Measurements from ENCODE around the gene EML5.

GRCh38 chr14:88617479-88617878 is 175.3 kb downstream of the EML5 start:
- no peak for TF ChIP-seq POLR2A (IDR thresholded peaks at IDR 0.05)
- TF ChIP-seq, protein P1, sequence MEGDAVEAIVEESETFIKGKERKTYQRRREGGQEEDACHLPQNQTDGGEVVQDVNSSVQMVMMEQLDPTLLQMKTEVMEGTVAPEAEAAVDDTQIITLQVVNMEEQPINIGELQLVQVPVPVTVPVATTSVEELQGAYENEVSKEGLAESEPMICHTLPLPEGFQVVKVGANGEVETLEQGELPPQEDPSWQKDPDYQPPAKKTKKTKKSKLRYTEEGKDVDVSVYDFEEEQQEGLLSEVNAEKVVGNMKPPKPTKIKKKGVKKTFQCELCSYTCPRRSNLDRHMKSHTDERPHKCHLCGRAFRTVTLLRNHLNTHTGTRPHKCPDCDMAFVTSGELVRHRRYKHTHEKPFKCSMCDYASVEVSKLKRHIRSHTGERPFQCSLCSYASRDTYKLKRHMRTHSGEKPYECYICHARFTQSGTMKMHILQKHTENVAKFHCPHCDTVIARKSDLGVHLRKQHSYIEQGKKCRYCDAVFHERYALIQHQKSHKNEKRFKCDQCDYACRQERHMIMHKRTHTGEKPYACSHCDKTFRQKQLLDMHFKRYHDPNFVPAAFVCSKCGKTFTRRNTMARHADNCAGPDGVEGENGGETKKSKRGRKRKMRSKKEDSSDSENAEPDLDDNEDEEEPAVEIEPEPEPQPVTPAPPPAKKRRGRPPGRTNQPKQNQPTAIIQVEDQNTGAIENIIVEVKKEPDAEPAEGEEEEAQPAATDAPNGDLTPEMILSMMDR (IDR thresholded peaks at IDR 0.05), result no peak
